Activated T-helper 1 cell treated with anti-CD3 and anti-CD28 coated beads, Interleukin-2, amount 50 U/mL, for 16 hours (primary cell): ENCODE results near the gene GJB1.
"Not testable (repeated sequence)": the region's sequence is repeated elsewhere in the genome, so short reads cannot be mapped to it uniquely, and the experiment has no call there.

ENCODE experiments used
- DNase-seq, 2 donors: peaks; one replicate each; pipeline ENCODE4 v3.0.0-alpha.2; 2020; ENCODE audit warnings: low read depth in 1 of 2, low spot score in 1 of 2

GJB1 gene

GRCh38 chrX:71254092-71254963, 31.3 kb downstream of the GJB1 start, which contains the start of gene ZMYM3:
ZMYM3 (minus strand) TSS chrX:71254140; CDS start chrX:71253255, 885 bp downstream.
- peak; percentile 50 to 58 for DNase-seq

DNA sequence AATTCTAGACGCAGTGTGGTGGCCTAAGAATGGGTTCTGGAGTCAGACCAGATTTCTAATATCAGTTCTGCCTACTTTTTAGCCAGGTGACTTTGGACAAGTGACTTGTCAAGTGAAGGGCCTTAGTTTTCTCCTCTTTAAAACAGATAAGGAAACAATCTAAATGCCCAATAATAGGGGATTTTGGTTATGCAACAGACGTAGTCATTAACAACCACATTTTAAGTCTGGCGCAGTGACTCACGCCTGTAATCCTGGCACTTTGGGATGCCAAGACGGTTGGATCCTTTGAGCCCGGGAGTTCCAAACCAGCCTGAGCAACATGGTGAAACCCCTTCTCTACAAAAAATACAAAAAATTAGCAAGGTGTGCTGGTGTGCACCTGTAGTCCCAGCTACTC, 33.0 kb downstream of the GJB1 start:
- DNase-seq = no peak

DNA sequence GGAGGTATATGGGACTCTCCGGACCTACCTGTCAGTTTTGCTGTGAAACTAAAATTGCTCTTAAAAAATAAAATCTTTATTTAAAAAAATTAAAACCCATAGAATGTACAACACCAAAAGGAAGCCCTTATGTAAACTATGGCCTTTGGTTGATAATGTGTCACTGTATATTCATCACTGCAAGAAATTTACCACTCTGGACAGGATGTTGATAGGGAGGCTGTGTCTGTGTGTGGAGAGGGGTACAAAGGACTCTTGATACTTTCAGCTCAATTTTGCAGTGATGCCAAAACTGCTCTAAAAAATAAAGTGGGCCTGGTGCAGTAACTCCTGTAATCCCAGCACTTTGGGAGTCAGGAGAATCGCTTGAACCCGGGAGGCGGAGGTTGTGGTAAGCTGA, 33.8 kb downstream of the GJB1 start:
- DNase-seq = no peak

DNA sequence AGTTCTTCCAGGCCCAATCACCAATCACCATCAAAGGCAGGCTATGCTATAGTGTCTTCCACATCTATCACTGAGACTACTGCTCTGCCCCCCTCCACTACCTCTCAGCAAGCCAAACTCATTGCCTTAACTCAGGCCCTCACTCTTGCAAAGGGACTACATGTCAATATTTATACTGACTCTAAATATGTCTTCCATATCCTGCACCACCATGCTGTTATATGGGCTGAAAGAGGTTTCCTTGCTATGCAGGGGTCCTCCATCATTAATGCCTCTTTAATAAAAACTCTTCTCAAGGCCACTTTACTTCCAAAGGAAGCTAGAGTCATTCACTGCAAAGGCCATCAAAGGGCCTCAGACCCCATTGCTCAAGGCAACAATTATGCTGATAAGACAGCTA, 45.6 kb downstream of the GJB1 start:
- DNase-seq = not testable (repeated sequence)

DNA sequence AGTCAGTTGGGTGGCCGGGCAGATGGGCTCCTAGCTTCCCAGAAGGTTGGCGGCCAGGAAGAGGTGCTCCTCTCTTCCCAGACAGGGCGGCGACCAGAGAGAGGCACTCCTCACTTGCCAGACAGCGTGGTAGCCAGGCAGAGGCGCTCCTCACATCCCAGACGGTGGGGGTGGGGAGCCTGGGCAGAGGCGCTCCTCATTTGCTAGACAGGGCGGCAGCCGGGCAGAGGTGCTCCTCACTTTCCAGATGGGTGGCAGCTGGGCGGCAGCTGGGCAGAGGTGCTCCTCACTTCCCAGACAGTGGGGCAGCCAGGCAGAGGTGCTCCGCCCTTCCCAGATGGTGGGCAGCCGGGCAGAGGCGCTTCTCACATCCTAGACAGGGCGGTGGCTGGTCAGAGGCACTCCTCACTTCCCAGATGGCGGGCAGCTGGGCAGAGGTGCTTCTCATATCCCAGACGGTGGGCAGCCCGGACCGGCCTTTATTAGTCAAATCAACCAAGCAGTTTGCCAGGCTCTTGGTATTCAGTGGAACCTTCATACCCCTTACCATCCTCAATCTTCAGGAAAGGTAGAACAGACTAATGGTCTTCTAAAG, 46.9 kb downstream of the GJB1 start:
- DNase-seq = no peak

DNA sequence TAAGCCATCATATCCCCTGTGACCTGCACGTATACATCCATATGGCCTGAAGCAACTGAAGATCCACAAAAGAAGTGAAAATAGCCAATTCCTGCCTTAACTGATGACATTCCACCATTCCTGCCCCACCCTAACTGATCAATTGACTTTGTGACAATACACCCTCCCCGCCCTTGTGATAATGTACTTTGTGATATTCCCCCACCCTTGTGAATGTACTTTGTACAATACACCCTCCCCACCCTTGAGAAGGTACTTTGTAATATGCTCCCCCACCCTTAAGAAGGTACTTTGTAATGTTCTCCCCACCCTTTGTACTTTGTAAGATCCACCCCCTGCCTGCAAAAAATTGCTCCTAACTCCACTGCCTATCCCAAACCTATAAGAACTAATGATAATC, 49.3 kb downstream of the GJB1 start:
- not testable (repeated sequence) for DNase-seq
